ENCODE results near the gene NMNAT1. TPM values are rescaled to one million over a fixed set of nuclear protein-coding genes. Genes with fewer than 3 reads are reported as not detected.

Gene NMNAT1
- total RNA-seq, 6 experiments from 2014 or later, result 12.9 to 16.0 (median 14.8) TPM

DNA sequence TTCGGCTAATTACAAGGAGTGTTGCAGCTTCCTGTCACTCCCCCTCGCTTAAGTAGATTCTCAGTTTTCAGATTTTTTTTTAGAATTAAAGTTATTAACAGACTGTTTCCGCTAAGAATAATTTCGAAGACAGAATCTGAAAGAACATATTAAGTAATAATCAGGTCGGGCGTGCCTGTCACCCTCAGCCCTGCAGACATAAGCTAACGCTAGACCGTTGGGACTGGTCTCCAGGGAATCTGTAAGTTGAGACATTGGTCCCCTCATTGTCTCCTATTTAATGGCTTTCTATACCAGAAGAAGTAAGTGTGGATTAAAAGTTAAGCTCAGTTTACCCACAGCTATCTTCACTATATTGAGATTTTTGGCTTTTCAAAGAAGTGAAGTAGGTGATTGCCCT is 14.5 kb downstream of the NMNAT1 start:
- no peak for DNase-seq
- Mint-ChIP-seq H3K36me3 (ENCODE audit: low read depth) (no peaks in the 10 kb centered on the region), H3K4me3 (no peak overlapping the region), H3K27ac (peak overlapping the region; percentile 33; the same call in 1 of the 2 replicates), H3K4me1 (ENCODE audit: low read depth) (peaks cover 16% of the 10 kb centered on the region), H3K27me3 (ENCODE audit: insufficient read depth) (no peaks in the 10 kb centered on the region), H3K9me3 (no peaks in the 10 kb centered on the region)
- TF ChIP-seq, protein P1, sequence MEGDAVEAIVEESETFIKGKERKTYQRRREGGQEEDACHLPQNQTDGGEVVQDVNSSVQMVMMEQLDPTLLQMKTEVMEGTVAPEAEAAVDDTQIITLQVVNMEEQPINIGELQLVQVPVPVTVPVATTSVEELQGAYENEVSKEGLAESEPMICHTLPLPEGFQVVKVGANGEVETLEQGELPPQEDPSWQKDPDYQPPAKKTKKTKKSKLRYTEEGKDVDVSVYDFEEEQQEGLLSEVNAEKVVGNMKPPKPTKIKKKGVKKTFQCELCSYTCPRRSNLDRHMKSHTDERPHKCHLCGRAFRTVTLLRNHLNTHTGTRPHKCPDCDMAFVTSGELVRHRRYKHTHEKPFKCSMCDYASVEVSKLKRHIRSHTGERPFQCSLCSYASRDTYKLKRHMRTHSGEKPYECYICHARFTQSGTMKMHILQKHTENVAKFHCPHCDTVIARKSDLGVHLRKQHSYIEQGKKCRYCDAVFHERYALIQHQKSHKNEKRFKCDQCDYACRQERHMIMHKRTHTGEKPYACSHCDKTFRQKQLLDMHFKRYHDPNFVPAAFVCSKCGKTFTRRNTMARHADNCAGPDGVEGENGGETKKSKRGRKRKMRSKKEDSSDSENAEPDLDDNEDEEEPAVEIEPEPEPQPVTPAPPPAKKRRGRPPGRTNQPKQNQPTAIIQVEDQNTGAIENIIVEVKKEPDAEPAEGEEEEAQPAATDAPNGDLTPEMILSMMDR (IDR thresholded peaks at IDR 0.05), result no peak

DNA sequence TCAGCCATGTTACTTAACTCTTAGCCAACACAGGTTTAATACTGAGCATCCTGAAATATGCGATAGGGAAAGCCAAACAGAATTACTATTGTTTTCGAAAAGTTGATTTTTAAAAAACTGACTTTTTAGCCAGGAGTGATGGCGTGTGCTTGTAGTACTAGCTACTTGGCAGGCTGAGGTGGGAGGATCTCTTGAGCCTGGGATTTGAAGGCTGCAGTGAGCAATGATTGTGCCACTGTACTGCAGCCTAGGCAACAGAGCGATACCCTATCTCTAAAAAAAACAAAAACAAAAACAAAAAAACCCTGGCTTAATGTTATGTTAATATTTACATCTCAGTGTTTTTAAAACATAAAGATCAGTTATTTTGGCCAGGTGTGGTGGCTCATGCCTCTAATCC is 16.7 kb downstream of the NMNAT1 start:
- H3K36me3 Mint-ChIP-seq (ENCODE audit: low read depth), result no peaks in the 10 kb centered on the region
- H3K27ac Mint-ChIP-seq, result no peak overlapping the region
- peaks cover 16% of the 10 kb centered on the region for H3K4me1 Mint-ChIP-seq (ENCODE audit: low read depth)
- H3K27me3 Mint-ChIP-seq (ENCODE audit: insufficient read depth), result no peaks in the 10 kb centered on the region
- H3K9me3 Mint-ChIP-seq, result no peaks in the 10 kb centered on the region
- H3K4me3 Mint-ChIP-seq, result no peak overlapping the region
- TF ChIP-seq, protein P1 (IDR thresholded peaks at IDR 0.05), result no peak
- no peak for DNase-seq

DNA sequence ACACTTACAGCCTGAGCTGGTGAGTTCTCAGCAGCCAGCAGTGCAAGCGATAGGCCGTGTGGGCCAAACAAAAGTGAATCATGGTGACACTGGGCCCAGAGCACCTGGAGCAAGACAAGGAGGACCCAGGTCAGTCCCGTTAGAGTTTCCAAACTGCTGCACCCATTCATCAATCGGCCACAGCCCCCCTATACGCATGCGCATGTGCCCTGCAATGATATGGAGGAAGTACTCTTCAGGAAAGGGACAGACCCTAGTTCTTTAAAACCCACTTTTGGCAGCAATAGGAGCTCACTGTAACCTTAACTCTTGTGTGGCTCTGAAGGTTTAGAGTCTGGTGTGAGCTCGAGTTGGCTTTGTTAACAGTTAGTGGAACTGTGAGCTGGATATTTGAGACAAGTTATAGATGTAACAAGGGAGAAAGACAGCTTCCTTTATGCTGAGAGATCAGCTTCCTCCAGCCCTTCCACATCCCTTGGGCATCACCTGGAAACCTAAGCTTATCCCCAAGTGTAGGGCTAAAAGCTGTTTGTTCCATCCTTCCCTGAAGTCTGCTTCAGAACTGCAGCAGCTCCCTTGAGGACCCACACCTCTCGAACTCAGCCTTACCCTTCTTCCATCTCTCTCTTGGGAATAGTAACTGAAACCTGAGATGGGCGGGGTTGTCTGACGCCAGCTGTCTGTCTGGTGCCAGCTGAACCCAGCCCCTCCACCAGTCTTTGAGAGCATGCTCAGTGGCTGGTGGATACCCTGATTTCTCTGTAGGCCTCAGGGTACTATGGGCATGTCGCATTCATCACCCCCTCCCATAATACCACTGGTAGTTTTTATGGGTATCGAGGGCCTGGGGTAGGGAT is 17.7 kb downstream of the NMNAT1 start:
- Mint-ChIP-seq H3K4me1 (ENCODE audit: low read depth) (peaks cover 16% of the 10 kb centered on the region), H3K9me3 (no peaks in the 10 kb centered on the region), H3K36me3 (ENCODE audit: low read depth) (no peaks in the 10 kb centered on the region), H3K27me3 (ENCODE audit: insufficient read depth) (no peaks in the 10 kb centered on the region), H3K27ac (peak overlapping the region; percentile 18), H3K4me3 (no peak overlapping the region)
- TF ChIP-seq, protein P1 (IDR thresholded peaks at IDR 0.05), result no peak
- DNase-seq, result no peak

DNA sequence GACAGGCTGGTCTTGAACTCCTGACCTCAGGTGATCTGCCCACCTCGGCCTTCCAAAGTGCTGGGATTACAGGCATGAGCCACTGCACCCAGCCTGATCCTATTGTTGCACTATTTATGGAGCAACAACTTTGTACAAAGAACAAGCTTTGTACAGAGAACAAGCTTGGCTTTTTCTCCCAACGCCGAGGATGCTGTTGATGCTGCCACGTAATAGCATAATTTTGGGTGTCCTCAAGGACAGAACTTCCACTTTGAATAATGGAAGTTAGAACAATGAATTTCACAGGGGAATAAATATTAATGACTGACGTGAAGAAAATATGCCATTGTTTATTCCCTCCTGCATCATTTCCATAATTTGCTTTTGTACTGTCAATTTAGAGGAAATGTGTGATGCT is 41.0 kb downstream of the NMNAT1 start:
- TF ChIP-seq, protein P1 (IDR thresholded peaks at IDR 0.05), result no peak
- H3K27me3 Mint-ChIP-seq (ENCODE audit: insufficient read depth), result no peaks in the 10 kb centered on the region; the same call in 1 of the 2 replicates

DNA sequence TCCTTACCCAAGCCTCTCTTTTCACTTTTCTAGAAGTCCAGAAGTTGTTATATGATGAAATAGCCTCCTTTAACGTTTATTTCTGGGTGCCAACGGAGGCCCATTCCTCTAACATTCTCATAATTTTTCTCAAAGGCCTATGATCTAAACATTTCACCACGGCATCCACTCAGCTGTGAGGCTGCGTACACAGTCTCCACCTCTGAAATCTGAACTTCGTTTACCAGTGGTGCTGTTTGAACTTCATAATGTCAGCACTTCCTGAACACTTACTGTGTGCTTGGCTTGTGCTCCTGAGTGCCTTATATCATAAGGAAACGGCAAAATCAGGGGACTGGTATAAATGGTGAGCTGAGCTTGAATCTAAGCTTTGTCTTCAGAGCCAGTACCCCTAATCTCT is 41.7 kb downstream of the NMNAT1 start:
- no peaks in the 10 kb centered on the region for H3K9me3 Mint-ChIP-seq
- no peak for DNase-seq
- H3K36me3 Mint-ChIP-seq (ENCODE audit: low read depth), result peaks cover 5% of the 10 kb centered on the region; the same call in 1 of the 2 replicates
- H3K4me3 Mint-ChIP-seq, result no peak overlapping the region
- TF ChIP-seq, protein P1 (IDR thresholded peaks at IDR 0.05), result no peak
- no peaks in the 10 kb centered on the region for H3K4me1 Mint-ChIP-seq (ENCODE audit: low read depth)
- no peak overlapping the region for H3K27ac Mint-ChIP-seq
- no peaks in the 10 kb centered on the region; the same call in 1 of the 2 replicates for H3K27me3 Mint-ChIP-seq (ENCODE audit: insufficient read depth)

More for the DNA sequence above, 41.0 kb downstream of the NMNAT1 start:
- no peak overlapping the region for H3K4me3 Mint-ChIP-seq
- H3K36me3 Mint-ChIP-seq (ENCODE audit: low read depth), result peaks cover 5% of the 10 kb centered on the region; the same call in 1 of the 2 replicates
- H3K4me1 Mint-ChIP-seq (ENCODE audit: low read depth), result no peaks in the 10 kb centered on the region
- no peaks in the 10 kb centered on the region for H3K9me3 Mint-ChIP-seq
- DNase-seq, result no peak
- no peak overlapping the region for H3K27ac Mint-ChIP-seq

All from HFFc6 (cell line).